PC-9 (cell line): ENCODE results near the gene SUMF2. TPM values are rescaled to one million over a fixed set of nuclear protein-coding genes. Genes with fewer than 3 reads are reported as not detected.

Source experiments
- BruUV-seq: library from RNA; stranded (reverse); fragments of 400-500 nt; replicated peaks from 2 replicates; lab custom pipeline; 2021; lab: Mats Ljungman, UMichigan
- CTCF ChIA-PET: fragments of 300-600 bp; sonication (Branson Sonifier 250); formaldehyde crosslinking; loops from one replicate; lab custom pipeline; 2022; ENCODE audit warnings: antibody characterized with exemption; lab: Charles Lee
- POLR2A ChIA-PET: fragments of 300-600 bp; sonication (Branson Sonifier 250); formaldehyde crosslinking; loops from one replicate; lab custom pipeline; 2022; ENCODE audit warnings: antibody characterized with exemption; ENCODE audit not compliant: unreplicated experiment; lab: Charles Lee
- DNase-seq, 2 experiments: peaks; one replicate each; pipeline versions ENCODE4 v3.0.0 to v3.0.0-alpha.2; 2015 to 2022; ENCODE audit warnings: mixed read lengths in 1 of 2
- H2AFZ ChIP-seq: fragments of 200-600 bp; sonication (generic); 2 replicates; pipeline ENCODE4 v1.8.1; 2017; ENCODE audit warnings: antibody characterized with exemption
- H3F3A ChIP-seq: fragments of 200-600 bp; sonication (generic); 2 replicates; pipeline ENCODE4 v1.8.1; 2017; ENCODE audit warnings: antibody characterized with exemption, mild to moderate bottlenecking, low read depth; ENCODE audit not compliant: insufficient read depth
- H3K27ac ChIP-seq: fragments of 200-600 bp; sonication (generic); 2 replicates; pipeline ENCODE4 v1.6.1; 2016; ENCODE audit warnings: mixed run types
- H3K27me3 ChIP-seq: fragments of 200-600 bp; sonication (generic); 2 replicates; pipeline ENCODE4 v1.6.1; 2016; ENCODE audit warnings: low read depth, mixed run types; ENCODE audit not compliant: insufficient read depth
- H3K36me3 ChIP-seq: fragments of 200-600 bp; sonication (generic); 2 replicates; pipeline ENCODE4 v1.6.1; 2016; ENCODE audit warnings: low read depth, mixed run types
- H3K4me1 ChIP-seq: fragments of 200-600 bp; sonication (generic); replicated peaks from 2 replicates; pipeline ENCODE4 v1.6.1; 2016; ENCODE audit warnings: mixed run types; ENCODE audit not compliant: insufficient read depth
- H3K4me2 ChIP-seq: fragments of 200-600 bp; sonication (generic); 2 replicates; pipeline ENCODE4 v1.6.1; 2017; ENCODE audit warnings: mixed run types
- H3K4me3 ChIP-seq: fragments of 200-600 bp; sonication (generic); 2 replicates; pipeline ENCODE4 v1.6.1; 2016; ENCODE audit warnings: mixed run types
- H3K79me2 ChIP-seq: fragments of 200-600 bp; sonication (generic); 2 replicates; pipeline ENCODE4 v1.6.1; 2017; ENCODE audit warnings: low read depth, mixed run types
- H3K9me2 ChIP-seq: fragments of 200-600 bp; sonication (generic); 2 replicates; pipeline ENCODE4 v1.8.1; 2017; ENCODE audit warnings: mild to moderate bottlenecking; ENCODE audit not compliant: insufficient read depth
- H3K9me3 ChIP-seq: fragments of 200-600 bp; sonication (generic); 2 replicates; pipeline ENCODE4 v1.8.1; 2016; ENCODE audit warnings: low read depth; ENCODE audit not compliant: insufficient read depth
- H4K20me1 ChIP-seq: fragments of 200-600 bp; sonication (generic); 2 replicates; pipeline ENCODE4 v1.8.1; 2017; ENCODE audit not compliant: insufficient read depth
- EZH2 ChIP-seq: fragments of 200-600 bp; sonication (generic); IDR thresholded peaks from 2 replicates; pipeline ENCODE4 v1.8.0; 2017; ENCODE audit warnings: antibody characterized with exemption, low read depth
- intact Hi-C: fragments of 100-400 bp; cut with micrococcal nuclease; formaldehyde crosslinking; loops from one replicate; pipeline ENCODE4 v1.10.0; 2022; ENCODE audit not compliant: unreplicated experiment
- total RNA-seq: library from RNA; stranded (reverse); gene quantifications from 2 replicates; pipeline ENCODE4 v1.2.3, GENCODE V29; 2021
- TF ChIP-seq, protein P1 (sequence below): fragments of 200-600 bp; sonication (generic); conservative IDR thresholded peaks from 2 replicates; pipeline ENCODE4 v1.6.1; 2017; ENCODE audit warnings: mixed run types, antibody characterized with exemption, mild to moderate bottlenecking, moderate library complexity

Gene SUMF2
- total RNA-seq, 1 experiment from 2014 or later: 256 TPM

DNA sequence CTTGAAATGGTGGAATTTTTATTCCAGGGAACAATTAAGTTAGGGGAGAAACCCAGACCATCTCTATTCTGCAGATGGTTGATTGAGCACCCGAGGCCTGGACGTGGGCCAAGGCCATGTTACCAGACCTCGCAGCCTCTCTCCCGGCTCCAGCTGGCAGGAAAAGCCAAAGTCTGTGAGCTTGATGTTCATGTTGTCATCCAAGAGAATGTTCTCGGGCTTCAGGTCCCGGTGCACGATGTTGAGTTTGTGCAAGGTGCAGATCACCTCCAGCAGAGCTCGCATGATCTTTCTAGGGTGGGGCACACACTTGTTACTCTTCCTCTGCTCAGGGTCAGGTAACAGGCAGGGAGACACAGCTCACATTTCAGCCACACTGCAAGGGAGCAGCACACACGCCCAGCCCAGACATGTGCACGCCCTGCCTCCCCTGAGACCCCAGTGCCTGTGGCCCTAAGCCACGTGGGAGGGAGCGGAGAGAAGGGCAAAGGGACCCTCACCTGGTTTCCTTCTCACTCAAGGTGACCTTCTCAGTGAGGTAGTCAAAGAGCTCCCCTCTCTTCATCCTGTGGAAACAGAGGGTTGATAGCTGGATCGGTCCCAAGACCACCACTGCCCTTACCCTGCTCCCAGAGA is 19.2 kb downstream of the SUMF2 start:
- H3K9me3 ChIP-seq: no peaks in the 10 kb centered on the region
- no peak for DNase-seq
- no peaks in the 10 kb centered on the region for H3K27me3 ChIP-seq
- no peaks in the 10 kb centered on the region for H3K9me2 ChIP-seq
- H3K4me1 ChIP-seq: no peaks in the 10 kb centered on the region
- peaks cover 11% of the 10 kb centered on the region; the same call in 1 of the 2 replicates for H3F3A ChIP-seq
- TF ChIP-seq EZH2: no peak
- TF ChIP-seq, protein P1, sequence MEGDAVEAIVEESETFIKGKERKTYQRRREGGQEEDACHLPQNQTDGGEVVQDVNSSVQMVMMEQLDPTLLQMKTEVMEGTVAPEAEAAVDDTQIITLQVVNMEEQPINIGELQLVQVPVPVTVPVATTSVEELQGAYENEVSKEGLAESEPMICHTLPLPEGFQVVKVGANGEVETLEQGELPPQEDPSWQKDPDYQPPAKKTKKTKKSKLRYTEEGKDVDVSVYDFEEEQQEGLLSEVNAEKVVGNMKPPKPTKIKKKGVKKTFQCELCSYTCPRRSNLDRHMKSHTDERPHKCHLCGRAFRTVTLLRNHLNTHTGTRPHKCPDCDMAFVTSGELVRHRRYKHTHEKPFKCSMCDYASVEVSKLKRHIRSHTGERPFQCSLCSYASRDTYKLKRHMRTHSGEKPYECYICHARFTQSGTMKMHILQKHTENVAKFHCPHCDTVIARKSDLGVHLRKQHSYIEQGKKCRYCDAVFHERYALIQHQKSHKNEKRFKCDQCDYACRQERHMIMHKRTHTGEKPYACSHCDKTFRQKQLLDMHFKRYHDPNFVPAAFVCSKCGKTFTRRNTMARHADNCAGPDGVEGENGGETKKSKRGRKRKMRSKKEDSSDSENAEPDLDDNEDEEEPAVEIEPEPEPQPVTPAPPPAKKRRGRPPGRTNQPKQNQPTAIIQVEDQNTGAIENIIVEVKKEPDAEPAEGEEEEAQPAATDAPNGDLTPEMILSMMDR: no peak
- H3K4me2 ChIP-seq: no peak overlapping the region
- no peak overlapping the region for H3K27ac ChIP-seq
- H4K20me1 ChIP-seq: no peaks in the 10 kb centered on the region
- H3K36me3 ChIP-seq: peaks cover 22% of the 10 kb centered on the region
- CTCF ChIA-PET: no interaction called here
- H3K79me2 ChIP-seq: no peaks in the 10 kb centered on the region
- POLR2A ChIA-PET: interaction anchor here (0.6 to 0.7 kb wide), 2 partner anchors 10 to 18 kb away, joined by 6 to 37 read pairs; no protein-coding TSS in a partner anchor
- no TSS peak for BruUV-seq
- intact Hi-C loops: no loop called here
- H3K4me3 ChIP-seq: no peak overlapping the region
- H2AFZ ChIP-seq: no peak overlapping the region

DNA sequence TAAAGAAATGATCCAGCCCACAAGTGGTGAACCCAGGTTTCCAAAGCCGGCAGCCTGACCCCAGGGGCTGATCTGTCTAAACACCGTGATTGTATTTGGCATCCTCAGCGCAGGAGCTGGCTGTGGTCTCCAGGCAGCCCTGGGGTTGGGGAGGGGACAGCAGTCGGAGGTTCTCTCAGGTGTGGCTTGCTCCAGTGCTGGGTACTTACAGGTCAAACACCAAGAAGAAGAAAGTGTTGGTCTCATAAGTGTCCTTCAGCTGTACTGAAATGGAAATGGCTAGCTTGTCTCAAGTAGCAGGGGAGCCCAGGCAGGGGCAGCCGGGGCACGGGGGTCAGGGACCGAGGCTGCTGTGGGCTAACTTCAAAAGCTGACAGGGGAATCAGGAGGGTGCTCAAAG is 22.7 kb downstream of the SUMF2 start:
- Histone ChIP-seq H4K20me1 (0 out of 2 replicates have a peak, but pooled peaks cover 4% of the 10 kb centered on the region), H3K4me3 (no peak overlapping the region), H3K4me1 (no peaks in the 10 kb centered on the region), H3K4me2 (no peak overlapping the region), H3K27me3 (no peaks in the 10 kb centered on the region), H3K9me3 (no peaks in the 10 kb centered on the region), H3F3A (peaks cover 15% of the 10 kb centered on the region; the same call in 1 of the 2 replicates), H2AFZ (no peak overlapping the region), H3K36me3 (peaks cover 4% of the 10 kb centered on the region; the same call in 1 of the 2 replicates), H3K27ac (no peak overlapping the region), H3K79me2 (no peaks in the 10 kb centered on the region), H3K9me2 (no peaks in the 10 kb centered on the region)
- intact Hi-C loops: no loop called here
- ChIA-PET POLR2A (interaction anchor here (0.6 kb wide), 1 partner anchor 35 kb away, joined by 3 read pairs; the partner anchor contains the start of genes CCT6A and PSPH), CTCF (interaction anchor here (0.7 kb wide), 1 partner anchor 1494 kb away, joined by 3 read pairs; no protein-coding TSS in a partner anchor)
- TF ChIP-seq EZH2: no peak
- TF ChIP-seq, protein P1: no peak
- no TSS peak for BruUV-seq
- DNase-seq: no peak

- Histone ChIP-seq H4K20me1 (0 out of 2 replicates have a peak, but pooled peaks cover 4% of the 10 kb centered on the region), H3K9me2 (no peaks in the 10 kb centered on the region), H3K79me2 (no peaks in the 10 kb centered on the region), H3K4me2 (no peak overlapping the region), H2AFZ (no peak overlapping the region), H3K4me3 (no peak overlapping the region), H3K36me3 (peaks cover 3% of the 10 kb centered on the region; the same call in 1 of the 2 replicates), H3K27me3 (no peaks in the 10 kb centered on the region), H3K27ac (no peak overlapping the region), H3K9me3 (no peaks in the 10 kb centered on the region), H3F3A (peaks cover 14% of the 10 kb centered on the region; the same call in 1 of the 2 replicates), H3K4me1 (no peaks in the 10 kb centered on the region)
- CTCF ChIA-PET: no interaction called here
- TF ChIP-seq EZH2: no peak
- TF ChIP-seq, protein P1: no peak
- no TSS peak for BruUV-seq
- intact Hi-C loops: no loop called here
- POLR2A ChIA-PET: no interaction called here
- DNase-seq: no peak
Observed at GRCh38 chr7:56087445-56087844, 23.4 kb downstream of the SUMF2 start.
